Mucosa of stomach (tissue), 1 donor: Measurements from ENCODE around the gene RAB12.
"Not testable (repeated sequence)": the region's sequence is repeated elsewhere in the genome, so short reads cannot be mapped to it uniquely, and the experiment has no call there.

Experiments used
- H3K27me3 ChIP-seq: one replicate; pipeline ENCODE4 v1.7.0; 2013; ENCODE audit warnings: mild to moderate bottlenecking, low read length; ENCODE audit not compliant: control insufficient read depth, insufficient read depth
- H3K36me3 ChIP-seq: one replicate; pipeline ENCODE4 v1.7.0; 2013; ENCODE audit warnings: low read length; ENCODE audit not compliant: control insufficient read depth, insufficient read depth
- H3K4me1 ChIP-seq: one replicate; pipeline ENCODE4 v1.7.0; 2013; ENCODE audit warnings: mild to moderate bottlenecking, low read length; ENCODE audit not compliant: control insufficient read depth, insufficient read depth
- H3K4me3 ChIP-seq: one replicate; pipeline ENCODE4 v1.7.0; 2013; ENCODE audit warnings: low read length
- H3K9ac ChIP-seq: one replicate; pipeline ENCODE4 v1.7.0; 2013; ENCODE audit warnings: mild to moderate bottlenecking, low read length, moderate library complexity
- H3K9me3 ChIP-seq: one replicate; pipeline ENCODE4 v1.7.0; 2013; ENCODE audit warnings: mild to moderate bottlenecking, low read length, moderate library complexity; ENCODE audit not compliant: control insufficient read depth
- donor health status: Pancreatic carcinoma.

Gene RAB12

DNA sequence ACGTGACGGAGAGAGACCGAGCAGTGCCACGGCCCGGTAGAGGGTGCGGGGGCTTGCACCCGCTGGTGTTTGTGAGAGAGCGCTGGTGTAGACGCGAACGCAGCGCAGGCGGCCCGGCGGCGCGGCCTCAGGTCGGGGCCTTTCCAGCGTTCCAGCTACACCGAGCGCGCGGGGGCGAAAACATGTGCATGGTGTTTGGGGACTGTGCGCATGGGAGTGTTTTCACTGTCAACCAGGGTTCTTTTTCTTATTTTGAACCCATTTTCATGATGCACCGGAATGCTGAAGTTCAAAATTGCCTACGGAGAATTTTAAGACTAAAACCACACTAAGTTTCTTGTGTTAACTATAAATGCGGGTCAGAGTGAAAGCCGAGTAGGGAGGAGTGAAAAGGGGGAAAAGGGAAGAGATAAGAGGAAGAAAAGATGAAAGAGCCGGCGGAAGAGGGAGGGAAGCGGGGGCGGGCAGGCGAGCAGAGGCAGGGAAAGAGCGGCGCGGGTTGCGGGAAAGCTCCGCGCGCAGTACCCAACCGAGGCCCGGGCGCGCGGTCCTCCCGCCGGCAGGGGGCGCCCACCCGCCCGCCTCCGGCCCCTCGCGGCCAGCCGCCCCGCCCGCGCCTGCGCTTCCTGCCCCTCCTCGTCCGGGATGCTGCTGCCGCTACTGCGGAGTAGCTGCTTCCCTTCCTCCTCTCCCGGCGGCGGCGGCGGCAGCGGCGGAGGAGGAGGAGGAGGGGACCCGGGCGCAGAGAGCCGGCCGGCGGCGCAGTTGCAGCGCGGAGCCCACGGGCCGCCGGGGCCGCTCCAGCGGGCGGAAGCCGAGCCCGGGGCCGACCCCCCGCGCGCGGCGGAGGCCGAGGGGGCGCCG is at the start of gene RAB12:
Gene RAB12 (plus strand): TSS at position 643 of the 864 bp plus-strand sequence. CDS start 3 bp downstream, at position 646.
- Histone ChIP-seq H3K36me3 (no peaks in the 10 kb centered on the region), H3K9me3 (no peaks in the 10 kb centered on the region), H3K9ac (peak within 1 kb of the TSS; percentile 83), H3K27me3 (peaks cover 10% of the 10 kb centered on the region), H3K4me1 (peaks cover 16% of the 10 kb centered on the region), H3K4me3 (peak within 1 kb of the TSS; percentile 54)

DNA sequence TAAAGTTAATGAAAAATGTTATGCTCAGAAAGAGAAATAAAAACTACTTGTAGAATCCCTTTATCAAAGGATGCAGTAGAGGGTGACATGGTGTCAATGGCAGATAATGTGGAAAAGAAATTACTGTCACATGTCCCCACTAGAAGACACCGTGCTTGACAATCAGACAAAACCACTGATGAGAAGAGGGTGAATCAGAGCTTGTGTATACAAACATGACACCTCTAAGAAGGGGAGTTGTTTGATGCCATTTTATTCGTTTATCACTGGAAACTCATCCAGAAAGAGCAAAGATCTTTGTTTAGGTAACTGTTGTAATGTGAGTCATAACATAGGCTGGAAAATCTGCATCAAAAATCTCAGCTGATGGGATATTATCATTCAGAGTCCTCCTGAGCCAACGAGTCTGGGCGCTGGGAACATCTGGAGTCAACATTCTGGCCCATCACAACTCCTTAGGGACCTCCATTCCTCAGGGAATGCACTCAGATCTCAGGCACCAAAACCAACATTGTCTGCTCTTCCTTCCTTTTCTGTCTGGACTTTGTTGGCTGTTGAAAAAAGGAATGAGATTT is 49.5 kb upstream of the RAB12 start:
- Histone ChIP-seq H3K9me3 (no peaks in the 10 kb centered on the region), H3K9ac (no peak overlapping the region), H3K4me3 (no peak overlapping the region), H3K27me3 (no peaks in the 10 kb centered on the region), H3K4me1 (no peaks in the 10 kb centered on the region), H3K36me3 (no peaks in the 10 kb centered on the region)

- Histone ChIP-seq H3K36me3 (no peaks in the 10 kb centered on the region), H3K9ac (no peak overlapping the region), H3K9me3 (no peaks in the 10 kb centered on the region), H3K4me3 (no peak overlapping the region), H3K4me1 (no peaks in the 10 kb centered on the region), H3K27me3 (no peaks in the 10 kb centered on the region)
These were observed 47.9 kb upstream of the RAB12 start for GRCh38 chr18:8561123-8561910.

DNA sequence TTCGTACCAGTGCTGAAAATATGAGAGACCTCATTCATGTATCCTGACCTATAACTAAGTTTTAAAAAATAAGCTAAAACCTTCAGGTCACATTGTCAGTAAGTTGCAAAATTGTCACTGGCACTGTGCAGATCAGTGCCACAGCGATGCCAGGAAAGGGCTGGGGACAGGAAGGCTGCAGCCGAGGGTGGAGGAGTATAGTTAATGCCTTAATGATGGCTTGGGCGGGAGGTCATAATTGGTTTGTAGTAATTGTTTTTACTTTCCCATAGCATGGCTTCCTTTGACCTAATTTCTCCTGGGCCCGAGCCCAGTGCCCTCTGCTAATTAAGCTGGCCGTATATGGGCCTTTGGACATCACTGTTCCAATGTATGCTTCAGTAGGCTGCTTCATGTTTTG is 47.2 kb upstream of the RAB12 start:
- Histone ChIP-seq H3K36me3 (no peaks in the 10 kb centered on the region), H3K27me3 (no peaks in the 10 kb centered on the region), H3K4me1 (no peaks in the 10 kb centered on the region), H3K4me3 (no peak overlapping the region), H3K9me3 (no peaks in the 10 kb centered on the region), H3K9ac (no peak overlapping the region)

GRCh38 chr18:8562919-8563318 is 46.3 kb upstream of the RAB12 start:
- Histone ChIP-seq H3K36me3 (no peaks in the 10 kb centered on the region), H3K4me3 (no peak overlapping the region), H3K27me3 (no peaks in the 10 kb centered on the region), H3K9me3 (no peaks in the 10 kb centered on the region), H3K4me1 (no peaks in the 10 kb centered on the region), H3K9ac (no peak overlapping the region)

DNA sequence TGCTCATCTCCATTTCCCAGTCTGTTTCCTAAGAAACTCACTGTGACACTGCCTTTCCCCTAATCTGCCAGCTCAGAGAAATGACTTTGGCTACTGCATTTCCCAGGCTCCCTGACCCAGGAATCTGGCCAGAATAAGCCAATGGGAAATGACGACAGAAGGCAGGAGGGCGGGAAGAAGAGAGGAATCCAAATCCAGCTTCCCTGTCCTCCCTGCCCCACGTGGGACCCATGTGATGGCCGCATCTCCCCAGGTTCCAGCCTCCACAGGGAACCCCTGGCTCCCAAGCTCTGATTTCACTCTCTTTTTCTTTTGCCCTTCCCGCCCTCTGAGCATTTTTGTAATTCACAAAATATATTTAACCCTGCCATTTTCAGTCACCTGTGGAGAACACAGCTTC is 37.8 kb upstream of the RAB12 start:
- Histone ChIP-seq H3K9ac (no peak overlapping the region), H3K36me3 (no peaks in the 10 kb centered on the region), H3K4me1 (no peaks in the 10 kb centered on the region), H3K4me3 (no peak overlapping the region), H3K9me3 (no peaks in the 10 kb centered on the region), H3K27me3 (no peaks in the 10 kb centered on the region)

GRCh38 chr18:8573766-8574165 is 35.5 kb upstream of the RAB12 start:
- H3K4me3 ChIP-seq, H3K9ac ChIP-seq, H3K27me3 ChIP-seq, H3K9me3 ChIP-seq, H3K36me3 ChIP-seq, H3K4me1 ChIP-seq: not testable (repeated sequence)

GRCh38 chr18:8584798-8585197 is 24.4 kb upstream of the RAB12 start:
- H3K36me3 ChIP-seq, result no peaks in the 10 kb centered on the region

GRCh38 chr18:8586941-8587340 is 22.3 kb upstream of the RAB12 start:
- Histone ChIP-seq H3K9ac (no peak overlapping the region), H3K9me3 (no peaks in the 10 kb centered on the region), H3K4me3 (no peak overlapping the region), H3K36me3 (no peaks in the 10 kb centered on the region), H3K4me1 (no peaks in the 10 kb centered on the region), H3K27me3 (peaks cover 3% of the 10 kb centered on the region)

More at GRCh38 chr18:8584798-8585197, 24.4 kb upstream of the RAB12 start:
- Histone ChIP-seq H3K4me3 (no peak overlapping the region), H3K9me3 (no peaks in the 10 kb centered on the region), H3K27me3 (peaks cover 3% of the 10 kb centered on the region), H3K4me1 (no peaks in the 10 kb centered on the region), H3K9ac (no peak overlapping the region)

GRCh38 chr18:8595445-8595844 is 13.8 kb upstream of the RAB12 start:
- Histone ChIP-seq H3K4me1 (peaks cover 4% of the 10 kb centered on the region), H3K9me3 (no peaks in the 10 kb centered on the region), H3K36me3 (no peaks in the 10 kb centered on the region), H3K27me3 (no peaks in the 10 kb centered on the region), H3K4me3 (no peak overlapping the region), H3K9ac (no peak overlapping the region)

GRCh38 chr18:8601277-8602032 is 7.8 kb upstream of the RAB12 start:
- peaks cover 4% of the 10 kb centered on the region for H3K4me1 ChIP-seq
- no peaks in the 10 kb centered on the region for H3K27me3 ChIP-seq
- H3K9me3 ChIP-seq, result no peaks in the 10 kb centered on the region
- no peak overlapping the region for H3K4me3 ChIP-seq
- H3K9ac ChIP-seq, result no peak overlapping the region
- no peaks in the 10 kb centered on the region for H3K36me3 ChIP-seq
